ENCODE measurements around the gene ELFN2. TPM values are rescaled to one million over a fixed set of nuclear protein-coding genes. Genes with fewer than 3 reads are reported as not detected.

The ELFN2 gene
- total RNA-seq, 1 experiment from 2014 or later, result 10.0 TPM

DNA sequence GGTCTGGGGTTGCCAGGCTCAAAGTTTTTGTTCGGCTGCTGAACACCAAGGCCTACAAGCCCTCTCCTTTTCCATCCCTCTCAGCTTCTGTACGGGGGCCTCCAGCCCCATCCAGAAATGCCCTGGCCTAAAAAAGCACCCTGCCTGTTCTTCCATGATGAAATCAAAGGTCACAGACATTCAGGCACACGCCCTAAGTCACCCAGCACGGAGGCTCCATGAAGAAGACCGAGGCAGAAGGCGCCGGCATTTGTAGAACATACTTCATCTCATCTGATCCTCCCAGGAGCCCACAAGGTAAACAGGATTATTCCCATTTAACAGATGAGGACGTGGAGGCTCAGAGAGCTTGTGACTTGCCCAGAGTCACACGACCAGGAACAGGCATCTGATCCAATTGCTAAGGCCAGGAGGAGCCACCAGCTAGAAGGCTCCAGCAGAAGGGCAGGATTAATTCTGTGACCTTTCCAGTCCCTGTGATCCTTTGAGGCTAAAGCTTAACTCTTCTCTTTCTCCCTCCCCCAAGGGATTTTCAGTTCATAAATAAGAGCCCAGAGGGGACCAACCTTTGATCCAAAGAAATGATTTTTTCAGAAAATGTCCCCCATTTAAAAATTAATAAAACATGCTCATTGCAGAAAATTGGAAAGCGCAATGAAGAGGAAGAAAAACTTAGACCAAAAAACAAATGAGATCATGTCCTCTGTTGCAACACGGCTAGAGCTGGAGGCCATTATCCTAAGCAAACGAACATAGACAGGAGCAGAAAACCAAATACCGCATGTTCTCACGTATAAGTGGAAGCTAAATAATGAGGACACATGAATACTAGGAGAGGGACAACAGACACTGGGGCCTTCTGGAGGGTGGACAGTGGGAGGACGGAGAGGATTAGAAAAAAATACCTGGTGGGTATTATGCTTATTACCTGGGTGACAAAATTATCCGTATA, 106.3 kb downstream of the ELFN2 start:
- no peak for TF ChIP-seq EZH2phosphoT487 (IDR thresholded peaks at IDR 0.05; ENCODE audit: borderline replicate concordance, low read length)
- TF ChIP-seq EZH2 (IDR thresholded peaks at IDR 0.05; ENCODE audit: low read length, unreplicated experiment), result no peak
- TF ChIP-seq, protein P1, sequence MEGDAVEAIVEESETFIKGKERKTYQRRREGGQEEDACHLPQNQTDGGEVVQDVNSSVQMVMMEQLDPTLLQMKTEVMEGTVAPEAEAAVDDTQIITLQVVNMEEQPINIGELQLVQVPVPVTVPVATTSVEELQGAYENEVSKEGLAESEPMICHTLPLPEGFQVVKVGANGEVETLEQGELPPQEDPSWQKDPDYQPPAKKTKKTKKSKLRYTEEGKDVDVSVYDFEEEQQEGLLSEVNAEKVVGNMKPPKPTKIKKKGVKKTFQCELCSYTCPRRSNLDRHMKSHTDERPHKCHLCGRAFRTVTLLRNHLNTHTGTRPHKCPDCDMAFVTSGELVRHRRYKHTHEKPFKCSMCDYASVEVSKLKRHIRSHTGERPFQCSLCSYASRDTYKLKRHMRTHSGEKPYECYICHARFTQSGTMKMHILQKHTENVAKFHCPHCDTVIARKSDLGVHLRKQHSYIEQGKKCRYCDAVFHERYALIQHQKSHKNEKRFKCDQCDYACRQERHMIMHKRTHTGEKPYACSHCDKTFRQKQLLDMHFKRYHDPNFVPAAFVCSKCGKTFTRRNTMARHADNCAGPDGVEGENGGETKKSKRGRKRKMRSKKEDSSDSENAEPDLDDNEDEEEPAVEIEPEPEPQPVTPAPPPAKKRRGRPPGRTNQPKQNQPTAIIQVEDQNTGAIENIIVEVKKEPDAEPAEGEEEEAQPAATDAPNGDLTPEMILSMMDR (conservative IDR thresholded peaks at IDR 0.05; ENCODE audit: low read depth, low read length), result no peak
- CTCF ChIA-PET, result no interaction called here
- peaks cover 47% of the 10 kb centered on the region for H3K4me1 ChIP-seq (ENCODE audit: insufficient read depth, low read length)

DNA sequence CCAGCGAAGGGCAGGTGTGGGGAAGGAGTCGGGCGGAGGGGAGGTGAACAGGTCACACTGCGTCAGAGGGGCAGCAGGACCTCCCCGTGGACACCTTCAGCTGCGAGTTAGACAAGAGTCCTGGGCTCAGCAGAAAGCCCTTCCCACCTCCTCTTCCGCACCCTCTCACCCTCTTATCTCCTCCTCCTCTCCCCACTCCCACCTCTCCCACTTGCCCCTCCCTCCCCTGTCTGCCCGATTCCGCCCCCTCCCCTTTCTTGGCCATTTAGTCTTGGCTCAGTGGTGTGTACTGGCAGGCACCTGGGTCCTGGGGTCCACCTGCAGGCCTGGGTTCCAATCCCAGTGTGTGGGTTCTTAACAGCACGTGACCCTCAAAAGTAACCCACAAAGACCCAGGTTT, 107.8 kb downstream of the ELFN2 start:
- no TSS peak for BruUV-seq (replicated peaks)
- intact Hi-C loops (cut with micrococcal nuclease), result no loop called here
- DNase-seq (no peak), ATAC-seq (no peak)
- no peaks in the 10 kb centered on the region for H3F3A ChIP-seq (ENCODE audit: low read length, unreplicated experiment)
- H4K20me1 ChIP-seq (ENCODE audit: low read length), result no peaks in the 10 kb centered on the region
- H3K4me3 ChIP-seq (ENCODE audit: low read length), result no peak overlapping the region
- no peaks in the 10 kb centered on the region for H3K9me2 ChIP-seq (replicated peaks; ENCODE audit: low read length)
- TF ChIP-seq, protein P1 (conservative IDR thresholded peaks at IDR 0.05; ENCODE audit: low read depth, low read length), result no peak
- TF ChIP-seq EZH2phosphoT487 (IDR thresholded peaks at IDR 0.05; ENCODE audit: borderline replicate concordance, low read length) (no peak), EZH2 (IDR thresholded peaks at IDR 0.05; ENCODE audit: low read length, unreplicated experiment) (no peak)
- no peaks in the 10 kb centered on the region for H3K79me2 ChIP-seq (ENCODE audit: low read length)
- H3K4me1 ChIP-seq (ENCODE audit: insufficient read depth, low read length), result peaks cover 45% of the 10 kb centered on the region
- CTCF ChIA-PET, result no interaction called here
- no peak overlapping the region for H2AFZ ChIP-seq (ENCODE audit: low read length)
- no peak overlapping the region for H3K4me2 ChIP-seq (ENCODE audit: low read length)
- no peaks in the 10 kb centered on the region for H3K36me3 ChIP-seq (ENCODE audit: low read depth, low read length)
- H3K27ac ChIP-seq (ENCODE audit: low read length), result no peak overlapping the region
- H3K9ac ChIP-seq (ENCODE audit: low read length), result no peak overlapping the region
- POLR2A ChIA-PET (ENCODE audit: unreplicated experiment), result no interaction called here
- H3K27me3 ChIP-seq (ENCODE audit: low read length), result no peaks in the 10 kb centered on the region
- no peaks in the 10 kb centered on the region for H3K9me3 ChIP-seq (ENCODE audit: low read length)

More for the DNA sequence above, 106.3 kb downstream of the ELFN2 start:
- Histone ChIP-seq H2AFZ (ENCODE audit: low read length) (no peak overlapping the region), H4K20me1 (ENCODE audit: low read length) (no peaks in the 10 kb centered on the region), H3K79me2 (ENCODE audit: low read length) (0 out of 2 replicates have a peak, but pooled peaks cover under 1% of the 10 kb centered on the region), H3K9me2 (replicated peaks; ENCODE audit: low read length) (no peaks in the 10 kb centered on the region), H3K27ac (ENCODE audit: low read length) (no peak overlapping the region), H3K27me3 (ENCODE audit: low read length) (no peaks in the 10 kb centered on the region), H3F3A (ENCODE audit: low read length, unreplicated experiment) (no peaks in the 10 kb centered on the region), H3K4me2 (ENCODE audit: low read length) (no peak overlapping the region), H3K4me3 (ENCODE audit: low read length) (no peak overlapping the region), H3K9me3 (ENCODE audit: low read length) (no peaks in the 10 kb centered on the region), H3K36me3 (ENCODE audit: low read depth, low read length) (no peaks in the 10 kb centered on the region), H3K9ac (ENCODE audit: low read length) (no peak overlapping the region)
- no peak for ATAC-seq
- POLR2A ChIA-PET (ENCODE audit: unreplicated experiment), result no interaction called here
- DNase-seq, result no peak
- intact Hi-C loops (cut with micrococcal nuclease), result no loop called here
- BruUV-seq (replicated peaks), result no TSS peak
